H9 (cell line): Measurements from ENCODE around the gene ESRP2. TPM values are rescaled to one million over a fixed set of nuclear protein-coding genes. Genes with fewer than 3 reads are reported as not detected.

ENCODE experiments used
- DNase-seq: peaks from one replicate; pipeline ENCODE4 v3.0.0-alpha.2; 2017
- H2AFZ ChIP-seq: one replicate; pipeline ENCODE4 v1.6.1; 2013; ENCODE audit warnings: mild to moderate bottlenecking, low read length, control low read depth, moderate library complexity
- H2AK5ac ChIP-seq: 2 replicates; pipeline ENCODE4 v1.6.1; 2013; ENCODE audit warnings: low read length, control low read depth, mixed read lengths; ENCODE audit not compliant: insufficient read length
- H2BK120ac ChIP-seq: one replicate; pipeline ENCODE4 v1.6.1; 2013; ENCODE audit warnings: low read depth, mild to moderate bottlenecking, low read length, control low read depth, inconsistent platforms; ENCODE audit not compliant: poor library complexity, severe bottlenecking
- H2BK12ac ChIP-seq: 2 replicates; pipeline ENCODE4 v1.6.1; 2013; ENCODE audit warnings: low read length, control low read depth, mixed read lengths, low read depth; ENCODE audit not compliant: insufficient read length
- H2BK15ac ChIP-seq: 2 replicates; pipeline ENCODE4 v1.6.1; 2013; ENCODE audit warnings: low read depth, low read length, control low read depth
- H2BK20ac ChIP-seq: one replicate; pipeline ENCODE4 v1.6.1; 2013; ENCODE audit warnings: low read depth, mild to moderate bottlenecking, low read length, control low read depth, inconsistent platforms; ENCODE audit not compliant: poor library complexity, severe bottlenecking
- H2BK5ac ChIP-seq: 2 replicates; pipeline ENCODE4 v1.6.1; 2013; ENCODE audit warnings: low read length, control low read depth, mixed read lengths; ENCODE audit not compliant: insufficient read length
- H3K14ac ChIP-seq: 2 replicates; pipeline ENCODE4 v1.6.1; 2013; ENCODE audit warnings: low read length, control low read depth; ENCODE audit not compliant: insufficient read depth
- H3K18ac ChIP-seq: 2 replicates; pipeline ENCODE4 v1.6.1; 2013; ENCODE audit warnings: low read depth, mild to moderate bottlenecking, mixed read lengths, low read length, control low read depth; ENCODE audit not compliant: insufficient read length
- H3K23ac ChIP-seq: 2 replicates; pipeline ENCODE4 v1.6.1; 2013; ENCODE audit warnings: low read length, control low read depth, mixed read lengths, low read depth; ENCODE audit not compliant: insufficient read length
- H3K23me2 ChIP-seq: 2 replicates; pipeline ENCODE4 v1.6.1; 2013; ENCODE audit warnings: low read depth, mild to moderate bottlenecking, mixed read lengths, low read length, control low read depth; ENCODE audit not compliant: insufficient read length, poor library complexity, severe bottlenecking
- H3K27ac ChIP-seq: 2 replicates; pipeline ENCODE4 v1.5.1; 2013; ENCODE audit warnings: low read length, control low read depth, mixed read lengths, low read depth; ENCODE audit not compliant: insufficient read length
- H3K27me3 ChIP-seq: 2 replicates; pipeline ENCODE4 v1.6.1; 2013; ENCODE audit warnings: low read length, control low read depth, inconsistent platforms; ENCODE audit not compliant: insufficient read depth
- H3K4ac ChIP-seq: 2 replicates; pipeline ENCODE4 v1.6.1; 2013; ENCODE audit warnings: low read depth, mild to moderate bottlenecking, control low read depth, inconsistent platforms, low read length, moderate library complexity
- H3K4me1 ChIP-seq: 2 replicates; pipeline ENCODE4 v1.6.1; 2013; ENCODE audit warnings: low read length, control low read depth, inconsistent platforms; ENCODE audit not compliant: insufficient read depth
- H3K4me2 ChIP-seq: 2 replicates; pipeline ENCODE4 v1.6.1; 2013; ENCODE audit warnings: low read length, control low read depth, mixed read lengths; ENCODE audit not compliant: insufficient read length, insufficient read depth
- H3K56ac ChIP-seq: 2 replicates; pipeline ENCODE4 v1.6.1; 2013; ENCODE audit warnings: low read depth, mild to moderate bottlenecking, mixed read lengths, low read length, control low read depth; ENCODE audit not compliant: insufficient read length
- H3K79me1 ChIP-seq: 2 replicates; pipeline ENCODE4 v1.6.1; 2013; ENCODE audit warnings: low read depth, mild to moderate bottlenecking, moderate library complexity, low read length, control low read depth, inconsistent platforms; ENCODE audit not compliant: insufficient read depth, poor library complexity, severe bottlenecking
- H3K79me2 ChIP-seq: 2 replicates; pipeline ENCODE4 v1.6.1; 2013; ENCODE audit warnings: low read length, control low read depth, inconsistent platforms; ENCODE audit not compliant: insufficient read depth
- H3K9ac ChIP-seq: 2 replicates; pipeline ENCODE4 v1.6.1; 2013; ENCODE audit warnings: low read length, control low read depth, mixed read lengths; ENCODE audit not compliant: insufficient read length; ENCODE audit errors: extremely low read depth
- H3K9me3 ChIP-seq: one replicate; pipeline ENCODE4 v1.6.1; 2013; ENCODE audit warnings: low read depth, low read length, inconsistent platforms; ENCODE audit not compliant: control insufficient read depth
- H3T11ph ChIP-seq: one replicate; pipeline ENCODE4 v1.6.1; 2013; ENCODE audit warnings: mild to moderate bottlenecking, low read length, control low read depth, inconsistent platforms
- H4K20me1 ChIP-seq: one replicate; pipeline ENCODE4 v1.6.1; 2013; ENCODE audit not compliant: control insufficient read depth, insufficient read length, insufficient read depth
- H4K5ac ChIP-seq: 2 replicates; pipeline ENCODE4 v1.6.1; 2013; ENCODE audit warnings: low read depth, mild to moderate bottlenecking, mixed read lengths, low read length, control low read depth; ENCODE audit not compliant: insufficient read length
- H4K8ac ChIP-seq: replicated peaks from 2 replicates; pipeline ENCODE4 v1.6.1; 2013; ENCODE audit warnings: low read length, control low read depth, mixed read lengths, low read depth; ENCODE audit not compliant: insufficient read length
- H4K91ac ChIP-seq: 2 replicates; pipeline ENCODE4 v1.6.1; 2013; ENCODE audit warnings: low read depth, mild to moderate bottlenecking, moderate library complexity, mixed read lengths, low read length, control low read depth; ENCODE audit not compliant: insufficient read length
- H3K27ac Mint-ChIP-seq, 3 experiments: 2 replicates in 2 of 3; 3 replicates in 1 of 3; pipeline ENCODE4 v1.8.0; 2020 to 2021; ENCODE audit warnings: mixed read lengths in 3 of 3, mild to moderate bottlenecking in 1 of 3, moderate library complexity in 1 of 3
- H3K27me3 Mint-ChIP-seq: 2 replicates; pipeline ENCODE4 v1.8.0; 2021; ENCODE audit warnings: low read depth, mild to moderate bottlenecking, moderate library complexity, mixed read lengths
- H3K36me3 Mint-ChIP-seq, 3 experiments: 2 replicates in 2 of 3; 3 replicates in 1 of 3; pipeline ENCODE4 v1.8.0; 2020 to 2021; ENCODE audit warnings: low read depth in 3 of 3, mixed read lengths in 3 of 3; ENCODE audit not compliant: insufficient read depth in 1 of 3
- H3K4me1 Mint-ChIP-seq, 2 experiments: 2 replicates each; pipeline ENCODE4 v1.8.0; 2020; ENCODE audit warnings: mixed read lengths in 2 of 2
- H3K4me3 Mint-ChIP-seq, 2 experiments: 2 replicates in 1 of 2; 3 replicates in 1 of 2; pipeline ENCODE4 v1.8.0; 2020 to 2021; ENCODE audit warnings: mild to moderate bottlenecking in 2 of 2, mixed read lengths in 2 of 2, moderate library complexity in 1 of 2
- H3K9me3 Mint-ChIP-seq, 2 experiments: 2 replicates in 1 of 2; 3 replicates in 1 of 2; pipeline ENCODE4 v1.8.0; 2020; ENCODE audit warnings: mild to moderate bottlenecking in 2 of 2, mixed read lengths in 2 of 2, moderate library complexity in 1 of 2
- WGBS: extraction: QIAGEN DNeasy Blood & Tissue Kit; methylation state at CpG from one replicate; pipeline ENCODE4 v1.1.7; 2013; ENCODE audit warnings: missing lambda C conversion rate, low lambda C conversion rate, mixed read lengths; ENCODE audit not compliant: insufficient read length; ENCODE audit errors: extremely low coverage; 5-methylcytosine and 5-hydroxymethylcytosine counted together
- total RNA-seq: library from RNA; stranded (reverse); gene quantifications from 2 replicates; pipeline ENCODE4 v1.2.1, GENCODE V29; 2021
- TF ChIP-seq, protein P1 (sequence below): fragments of 200-600 bp; sonication (generic); conservative IDR thresholded peaks from 3 replicates; pipeline ENCODE4 v1.8.0; 2021; ENCODE audit warnings: antibody characterized with exemption, mild to moderate bottlenecking

ESRP2 gene
- total RNA-seq, 1 experiment from 2014 or later, result 59.5 TPM

DNA sequence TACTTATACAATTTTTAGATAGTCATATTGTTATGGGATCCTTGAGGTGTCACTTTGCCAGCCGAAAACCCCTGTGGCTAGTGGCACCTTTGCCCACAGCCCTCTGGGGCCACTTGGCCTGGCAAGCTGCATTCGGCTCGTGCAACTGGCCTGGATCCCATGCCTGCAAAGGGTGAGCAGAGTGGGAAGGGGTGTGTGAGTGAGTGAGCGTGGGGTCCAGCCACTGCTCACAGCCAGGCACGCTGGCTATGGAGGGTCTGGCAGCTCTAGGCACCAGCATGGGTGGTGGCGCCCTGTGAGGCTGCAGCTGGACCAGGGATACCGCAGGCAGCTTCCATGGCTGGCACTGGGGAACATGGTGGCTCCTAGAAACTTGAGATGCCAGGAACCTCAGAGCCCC lies 49.0 kb downstream of the ESRP2 start:
- no peak overlapping the region for H3K14ac ChIP-seq
- H2AFZ ChIP-seq, result no peak overlapping the region
- no peak overlapping the region for H2BK12ac ChIP-seq
- no peak overlapping the region for H3K9ac ChIP-seq
- H3T11ph ChIP-seq, result no peak overlapping the region
- H3K56ac ChIP-seq, result no peak overlapping the region
- H3K4me1 ChIP-seq, result no peaks in the 10 kb centered on the region
- H4K91ac ChIP-seq, result no peak overlapping the region
- peaks cover 44 to 54% (median 53%) of the 10 kb centered on the region in 3 experiments for H3K36me3 Mint-ChIP-seq
- H2BK20ac ChIP-seq, result no peak overlapping the region
- no peaks in the 10 kb centered on the region for H3K4me1 Mint-ChIP-seq
- no peak overlapping the region for H3K23ac ChIP-seq
- no peak overlapping the region for H3K4me3 Mint-ChIP-seq
- no peak overlapping the region for H4K8ac ChIP-seq
- no peak overlapping the region for H2BK120ac ChIP-seq
- H3K23me2 ChIP-seq, result no peaks in the 10 kb centered on the region
- no peak for DNase-seq
- H3K27me3 ChIP-seq, result no peaks in the 10 kb centered on the region
- no peak overlapping the region for H2BK5ac ChIP-seq
- no CpG with 5 or more reads among the region's 7 CpGs for WGBS
- H3K27me3 Mint-ChIP-seq, result no peaks in the 10 kb centered on the region
- no peak overlapping the region for H4K5ac ChIP-seq
- no peak overlapping the region for H2BK15ac ChIP-seq
- H3K4me2 ChIP-seq, result no peak overlapping the region
- H3K4ac ChIP-seq, result no peak overlapping the region
- H2AK5ac ChIP-seq, result no peak overlapping the region
- TF ChIP-seq, protein P1, sequence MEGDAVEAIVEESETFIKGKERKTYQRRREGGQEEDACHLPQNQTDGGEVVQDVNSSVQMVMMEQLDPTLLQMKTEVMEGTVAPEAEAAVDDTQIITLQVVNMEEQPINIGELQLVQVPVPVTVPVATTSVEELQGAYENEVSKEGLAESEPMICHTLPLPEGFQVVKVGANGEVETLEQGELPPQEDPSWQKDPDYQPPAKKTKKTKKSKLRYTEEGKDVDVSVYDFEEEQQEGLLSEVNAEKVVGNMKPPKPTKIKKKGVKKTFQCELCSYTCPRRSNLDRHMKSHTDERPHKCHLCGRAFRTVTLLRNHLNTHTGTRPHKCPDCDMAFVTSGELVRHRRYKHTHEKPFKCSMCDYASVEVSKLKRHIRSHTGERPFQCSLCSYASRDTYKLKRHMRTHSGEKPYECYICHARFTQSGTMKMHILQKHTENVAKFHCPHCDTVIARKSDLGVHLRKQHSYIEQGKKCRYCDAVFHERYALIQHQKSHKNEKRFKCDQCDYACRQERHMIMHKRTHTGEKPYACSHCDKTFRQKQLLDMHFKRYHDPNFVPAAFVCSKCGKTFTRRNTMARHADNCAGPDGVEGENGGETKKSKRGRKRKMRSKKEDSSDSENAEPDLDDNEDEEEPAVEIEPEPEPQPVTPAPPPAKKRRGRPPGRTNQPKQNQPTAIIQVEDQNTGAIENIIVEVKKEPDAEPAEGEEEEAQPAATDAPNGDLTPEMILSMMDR, result no peak
- no peaks in the 10 kb centered on the region for H3K9me3 ChIP-seq
- H3K18ac ChIP-seq, result no peak overlapping the region
- no peaks in the 10 kb centered on the region for H4K20me1 ChIP-seq
- H3K79me2 ChIP-seq, result no peaks in the 10 kb centered on the region
- H3K79me1 ChIP-seq, result no peaks in the 10 kb centered on the region
- H3K9me3 Mint-ChIP-seq, result peaks cover 2 to 4% of the 10 kb centered on the region in 2 experiments; a peak in 2 of 5 replicates
- H3K27ac ChIP-seq, result no peak overlapping the region
- no peak overlapping the region for H3K27ac Mint-ChIP-seq
